ENCODE results near the gene UST. TPM values are rescaled to one million over a fixed set of nuclear protein-coding genes. Genes with fewer than 3 reads are reported as not detected.
A peak's percentile ranks its signal among the peaks of the same experiment; 100 is the strongest.

UST gene
- total RNA-seq, 2 experiments from 2014 or later = 1.4 to 4.1 TPM

DNA sequence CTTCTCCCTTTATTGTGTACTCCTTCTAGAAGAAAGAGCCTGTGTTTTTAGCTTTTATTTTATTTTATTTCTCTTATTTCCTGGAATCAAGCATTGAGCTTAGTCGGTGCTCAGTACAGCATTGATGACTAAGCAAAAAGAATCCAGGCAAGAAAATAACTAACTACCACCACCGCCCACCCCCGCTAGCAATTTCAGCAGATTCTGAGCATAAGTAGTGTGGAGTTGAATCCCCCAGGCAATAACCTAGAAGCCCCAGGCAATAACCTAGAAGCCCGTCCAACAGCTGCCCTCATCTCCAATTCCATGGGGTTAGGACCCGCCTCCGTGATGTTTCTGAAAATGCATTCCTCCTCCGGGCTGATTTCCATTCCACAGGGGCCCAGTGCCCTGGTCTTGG is 312.7 kb downstream of the UST start:
- no peaks in the 10 kb centered on the region for H3K9me2 ChIP-seq (ENCODE audit: insufficient read depth, low read length)
- no peak overlapping the region for H3K27ac ChIP-seq (ENCODE audit: low read depth, low read length, poor library complexity, severe bottlenecking)
- BruUV-seq (replicated peaks) = no TSS peak
- no peak overlapping the region for H3K4me3 ChIP-seq (ENCODE audit: low read depth, low read length, poor library complexity, severe bottlenecking)
- TF ChIP-seq EZH2phosphoT487 (IDR thresholded peaks at IDR 0.05; ENCODE audit: borderline replicate concordance, low read depth, low read length) = no peak
- no peak for TF ChIP-seq CTCF (conservative IDR thresholded peaks at IDR 0.05; ENCODE audit: low read length)
- CTCF ChIA-PET (ENCODE audit: unreplicated experiment) = no interaction called here
- no peaks in the 10 kb centered on the region for H3K9me3 ChIP-seq (ENCODE audit: low read length)
- POLR2A ChIA-PET = interaction anchor here (1.0 kb wide), 1 partner anchor 17 kb away, joined by 3 read pairs; no protein-coding TSS in a partner anchor
- no peak overlapping the region for H3K4me2 ChIP-seq (ENCODE audit: low read length)
- H3K4me1 ChIP-seq (ENCODE audit: insufficient read depth, low read length, poor library complexity, severe bottlenecking) = peaks cover 11% of the 10 kb centered on the region
- intact Hi-C loops (cut with micrococcal nuclease; ENCODE audit: unreplicated experiment) = no loop called here
- H3K36me3 ChIP-seq (ENCODE audit: insufficient read depth, low read length) = no peaks in the 10 kb centered on the region
- no peak overlapping the region for H2AFZ ChIP-seq (ENCODE audit: low read length)
- no peaks in the 10 kb centered on the region for H3K79me2 ChIP-seq (ENCODE audit: insufficient read depth, low read depth, low read length)
- no peaks in the 10 kb centered on the region for H4K20me1 ChIP-seq (ENCODE audit: insufficient read depth, low read length)
- DNase-seq (ENCODE audit: low spot score) = no peak

- no TSS peak for BruUV-seq (replicated peaks)
- POLR2A ChIA-PET = no interaction called here
- intact Hi-C loops (cut with micrococcal nuclease; ENCODE audit: unreplicated experiment) = no loop called here
- H3K4me3 ChIP-seq (ENCODE audit: low read depth, low read length, poor library complexity, severe bottlenecking) = peak overlapping the region; percentile 36
- no peaks in the 10 kb centered on the region for H3K9me3 ChIP-seq (ENCODE audit: low read length)
- H3K4me2 ChIP-seq (ENCODE audit: low read length) = peak overlapping the region; percentile 36
- H4K20me1 ChIP-seq (ENCODE audit: insufficient read depth, low read length) = no peaks in the 10 kb centered on the region
- TF ChIP-seq EZH2phosphoT487 (IDR thresholded peaks at IDR 0.05; ENCODE audit: borderline replicate concordance, low read depth, low read length) (no peak), CTCF (conservative IDR thresholded peaks at IDR 0.05; ENCODE audit: low read length) (no peak)
- CTCF ChIA-PET (ENCODE audit: unreplicated experiment) = no interaction called here
- H3K36me3 ChIP-seq (ENCODE audit: insufficient read depth, low read length) = no peaks in the 10 kb centered on the region
- no peaks in the 10 kb centered on the region for H3K9me2 ChIP-seq (ENCODE audit: insufficient read depth, low read length)
- peak overlapping the region; percentile 16; the same call in 1 of the 2 replicates for H2AFZ ChIP-seq (ENCODE audit: low read length)
- peaks cover 12% of the 10 kb centered on the region for H3K4me1 ChIP-seq (ENCODE audit: insufficient read depth, low read length, poor library complexity, severe bottlenecking)
- H3K27ac ChIP-seq (ENCODE audit: low read depth, low read length, poor library complexity, severe bottlenecking) = no peak overlapping the region
- H3K79me2 ChIP-seq (ENCODE audit: insufficient read depth, low read depth, low read length) = no peaks in the 10 kb centered on the region
- peak; percentile 64 for DNase-seq (ENCODE audit: low spot score)
Measured at GRCh38 chr6:149060300-149060984, 313.6 kb downstream of the UST start.

Measured in OCI-LY7 (cell line).